Measurements from ENCODE around the gene TRAPPC2.
"Not testable (repeated sequence)": the region's sequence is repeated elsewhere in the genome, so short reads cannot be mapped to it uniquely, and the experiment has no call there.

The TRAPPC2 gene

GRCh38 chrX:13698432-13698831, 36.0 kb downstream of the TRAPPC2 start:
- DNase-seq (ENCODE audit: low read depth): no peak

DNA sequence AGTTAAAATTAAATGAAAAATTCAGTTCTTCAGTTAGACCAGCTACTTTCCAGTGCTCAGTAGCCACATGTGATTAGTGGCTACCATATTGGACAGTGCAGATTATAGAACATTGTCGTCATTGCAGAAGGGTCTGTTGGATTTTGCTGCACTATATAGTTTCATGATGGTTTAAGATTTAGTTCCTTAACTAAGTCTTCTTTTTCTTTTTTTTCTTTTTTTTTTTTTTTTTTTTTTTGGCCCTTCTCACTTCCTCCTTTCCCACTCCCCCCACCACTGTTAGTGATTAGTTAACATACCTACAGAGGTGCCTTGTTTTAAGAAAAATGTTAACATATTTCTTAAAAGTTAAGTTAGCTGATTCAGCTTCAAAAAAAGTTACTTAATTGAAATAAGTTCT, 36.4 kb downstream of the TRAPPC2 start:
- no peak for DNase-seq (ENCODE audit: low read depth)

GRCh38 chrX:13697455-13697854, 37.0 kb downstream of the TRAPPC2 start:
- no peak for DNase-seq (ENCODE audit: low read depth)

DNA sequence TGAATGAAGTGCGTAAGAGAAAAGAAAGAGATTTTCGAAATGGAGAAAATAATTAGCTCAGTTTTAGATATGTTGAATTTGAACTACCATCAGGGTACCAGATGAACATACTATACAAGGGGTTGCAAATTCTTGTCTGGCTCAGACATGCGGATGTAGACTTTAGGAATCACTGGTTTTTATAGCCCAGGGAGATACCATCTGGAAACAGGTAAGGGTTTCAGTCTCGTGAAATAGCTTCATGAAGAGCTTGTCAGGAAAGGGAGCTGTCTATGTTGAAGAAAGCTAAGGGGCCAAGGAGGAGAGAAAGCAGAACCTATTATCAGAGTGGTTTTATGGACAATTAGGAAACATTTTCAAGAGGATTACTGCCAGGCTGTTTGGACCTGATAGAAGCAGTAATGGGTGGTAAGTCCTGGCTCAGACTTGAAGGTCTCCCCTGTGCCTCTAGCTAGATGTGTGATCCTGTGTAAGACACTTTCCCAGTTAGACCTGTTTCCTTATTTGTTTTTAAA, 38.8 kb downstream of the TRAPPC2 start:
- no peak for DNase-seq (ENCODE audit: low read depth)

DNA sequence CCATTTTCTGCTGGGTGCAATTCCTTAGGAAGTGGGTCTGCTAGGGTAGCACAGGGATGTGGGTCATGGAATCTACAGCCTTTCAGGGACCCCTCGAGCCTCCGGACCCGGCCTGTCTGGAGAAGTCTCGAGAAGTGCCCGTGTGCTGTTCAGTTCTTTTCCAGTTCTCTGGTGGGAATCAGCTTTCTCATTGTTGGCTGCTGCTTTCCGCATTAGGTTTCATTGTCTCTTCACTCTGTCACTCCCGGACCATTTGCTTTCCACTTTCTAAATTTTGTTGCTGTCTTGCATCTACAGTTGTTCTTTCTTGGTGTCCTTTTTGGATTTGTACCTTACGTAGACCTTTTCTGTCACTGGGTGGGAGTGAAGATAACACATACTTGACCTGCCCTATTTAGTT, 39.4 kb downstream of the TRAPPC2 start:
- DNase-seq (ENCODE audit: low read depth): no peak

DNA sequence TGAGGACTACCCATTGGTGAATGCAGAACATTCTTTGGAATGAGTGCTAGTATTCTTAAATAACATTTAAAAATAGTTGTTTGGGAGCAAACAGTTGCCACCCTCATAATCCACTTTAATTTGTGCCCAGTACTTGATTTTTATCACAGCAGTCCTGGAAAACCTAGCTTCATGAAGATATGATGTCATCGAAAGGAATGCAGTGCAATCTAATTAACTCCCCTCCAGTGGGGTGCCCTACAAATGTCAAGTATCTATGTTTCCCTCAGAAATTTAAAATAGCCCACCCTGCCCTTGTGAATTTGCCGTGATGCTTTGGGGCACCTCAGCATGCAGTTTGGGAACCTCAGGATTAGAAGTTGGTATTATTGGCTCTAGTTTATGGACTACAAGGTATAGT, 40.1 kb downstream of the TRAPPC2 start:
- DNase-seq (ENCODE audit: low read depth): no peak

DNA sequence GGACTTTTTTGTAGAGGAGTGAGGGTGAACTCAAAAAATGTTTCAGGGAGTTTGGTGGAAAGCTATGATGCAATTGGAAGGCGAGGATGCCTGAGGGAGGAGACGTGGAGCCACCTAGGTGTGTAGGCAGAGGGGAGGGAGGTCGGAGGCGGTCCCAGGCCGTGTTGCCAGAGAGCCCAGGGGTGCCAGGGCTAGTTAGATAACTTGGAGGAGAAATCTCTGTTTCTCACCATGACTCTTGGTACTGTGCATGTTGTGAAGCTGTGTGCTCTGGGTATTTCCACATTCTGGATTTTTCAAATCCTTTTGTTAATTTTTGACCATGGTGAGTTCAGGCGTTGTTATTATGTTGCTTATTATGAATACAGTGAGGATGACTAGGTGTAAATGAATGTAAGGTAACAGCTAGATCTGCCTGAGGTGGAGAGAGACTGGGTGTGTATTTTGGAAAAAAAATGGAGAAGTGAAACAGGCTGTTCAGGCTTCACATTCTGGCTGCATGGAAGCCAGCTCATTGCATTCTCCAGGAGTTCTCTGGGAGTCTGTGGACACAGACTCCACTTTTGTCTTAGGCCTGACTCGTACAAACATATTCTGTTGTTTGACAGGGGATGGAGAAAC, 41.0 kb downstream of the TRAPPC2 start:
- no peak for DNase-seq (ENCODE audit: low read depth)

DNA sequence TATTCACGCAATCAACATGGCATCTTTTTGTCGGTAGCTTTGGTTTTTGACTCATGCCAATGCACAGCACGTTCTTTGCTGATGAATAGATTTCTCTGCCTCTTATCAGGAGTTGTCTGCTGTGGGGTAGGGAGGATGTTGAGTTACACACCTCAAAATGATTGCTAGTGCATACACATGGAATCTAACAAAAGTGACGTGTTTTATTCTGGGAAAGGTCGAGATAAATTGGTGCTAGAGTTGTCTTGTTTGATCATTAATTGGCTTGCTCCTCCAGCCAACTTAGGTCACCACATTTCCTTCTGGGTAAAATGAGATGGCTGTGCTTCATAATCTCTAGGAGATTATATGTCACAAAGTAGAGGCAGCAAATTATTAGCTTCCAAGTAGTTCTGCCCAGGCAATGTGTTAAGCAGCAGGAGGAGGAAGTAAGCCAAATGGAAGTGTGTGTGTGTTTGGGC, 41.6 kb downstream of the TRAPPC2 start:
- DNase-seq (ENCODE audit: low read depth): no peak

DNA sequence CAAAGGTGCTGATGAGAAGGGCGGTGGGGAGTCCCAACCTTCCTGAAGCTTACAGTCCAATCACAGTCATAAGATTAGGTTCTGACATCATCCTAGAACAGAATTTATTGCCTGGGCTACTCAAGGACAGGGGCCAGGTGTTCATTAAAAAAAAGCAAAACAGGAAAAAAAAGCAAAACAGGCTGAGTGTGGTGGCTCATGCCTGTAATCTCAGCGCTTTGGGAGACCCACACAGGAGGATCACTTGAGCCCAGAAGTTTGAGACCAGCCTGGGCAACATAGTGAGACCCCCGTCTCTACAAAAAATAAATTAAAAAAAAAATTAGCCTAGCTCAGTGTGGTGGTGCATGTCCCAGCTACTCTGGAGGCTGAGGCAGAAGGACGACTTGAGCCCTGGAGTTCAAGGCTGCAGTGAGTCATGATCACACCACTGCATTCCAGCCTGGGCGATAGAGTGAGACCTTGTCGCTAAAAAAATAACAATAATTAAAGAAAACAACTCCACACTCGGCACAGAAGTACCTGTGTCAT, 42.5 kb downstream of the TRAPPC2 start:
- DNase-seq (ENCODE audit: low read depth): no peak

- DNase-seq (ENCODE audit: low read depth): no peak
Measured at GRCh38 chrX:13690836-13691235, 43.6 kb downstream of the TRAPPC2 start.

- no peak for DNase-seq (ENCODE audit: low read depth)
Measured at GRCh38 chrX:13689741-13690211, 44.6 kb downstream of the TRAPPC2 start.

GRCh38 chrX:13688958-13689740, 45.3 kb downstream of the TRAPPC2 start, which contains the start of gene RAB9A:
TSS of gene RAB9A (plus strand) at chrX:13689128. CDS start at chrX:13708747, 19,619 bp downstream.
- peak; percentile 75 for DNase-seq (ENCODE audit: low read depth)

- DNase-seq (ENCODE audit: low read depth): no peak
Measured at GRCh38 chrX:13688384-13688957, 45.9 kb downstream of the TRAPPC2 start.

- DNase-seq (ENCODE audit: low read depth): no peak
Measured at GRCh38 chrX:13687203-13687602, 47.2 kb downstream of the TRAPPC2 start.

- DNase-seq (ENCODE audit: low read depth): no peak
Measured at GRCh38 chrX:13685126-13685763, 49.2 kb downstream of the TRAPPC2 start.

- no peak for DNase-seq (ENCODE audit: low read depth)
Measured at GRCh38 chrX:13684361-13684760, 50.1 kb downstream of the TRAPPC2 start.

GRCh38 chrX:13681595-13681994, 52.8 kb downstream of the TRAPPC2 start:
- no peak for DNase-seq (ENCODE audit: low read depth)

GRCh38 chrX:13679700-13680099, 54.7 kb downstream of the TRAPPC2 start:
- not testable (repeated sequence) for DNase-seq (ENCODE audit: low read depth)

DNA sequence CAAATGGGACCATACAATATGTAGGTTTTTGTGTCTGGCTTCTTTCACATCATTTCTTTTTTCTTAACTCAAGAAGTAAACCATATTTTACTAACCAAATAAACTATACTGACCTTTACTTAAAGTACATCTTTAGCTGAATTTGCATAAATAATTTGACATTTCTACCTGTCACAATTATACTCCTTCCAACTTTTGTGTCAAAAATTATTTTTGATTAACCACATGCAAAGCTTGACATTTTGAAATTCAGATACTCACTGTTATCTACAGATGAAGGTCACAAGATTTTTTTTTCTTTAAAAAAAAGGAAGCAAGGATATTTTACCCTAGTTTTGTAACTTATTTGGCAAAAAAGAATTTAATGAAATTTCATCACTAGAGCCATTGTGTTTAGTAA, 57.5 kb downstream of the TRAPPC2 start:
- DNase-seq (ENCODE audit: low read depth): no peak

GRCh38 chrX:13673016-13673415, 61.4 kb downstream of the TRAPPC2 start:
- no peak for DNase-seq (ENCODE audit: low read depth)

GRCh38 chrX:13670197-13670596, 64.2 kb downstream of the TRAPPC2 start:
- no peak for DNase-seq (ENCODE audit: low read depth)

GRCh38 chrX:13669755-13670154, 64.7 kb downstream of the TRAPPC2 start:
- DNase-seq (ENCODE audit: low read depth): not testable (repeated sequence)

All from activated T-helper 9 cell treated with anti-CD3 and anti-CD28 coated beads, Interleukin-2, amount 50 U/mL, for 16 hours (primary cell).